HFF-Myc (cell line): ENCODE measurements around the gene SLC2A14.
"Not testable (repeated sequence)": the region's sequence is repeated elsewhere in the genome, so short reads cannot be mapped to it uniquely, and the experiment has no call there.

Source experiments
- DNase-seq: peaks from one replicate; pipeline ENCODE4 v3.0.0-alpha.2; 2011; ENCODE audit warnings: low read depth; ENCODE audit errors: extremely low read depth
- H3K4me3 ChIP-seq: replicated peaks from 2 replicates; pipeline ENCODE4 v1.5.1; 2011; ENCODE audit warnings: low read depth, mild to moderate bottlenecking, control low read depth, low read length
- CTCF ChIP-seq: IDR thresholded peaks from 2 replicates; pipeline ENCODE4 v1.5.1; 2012; ENCODE audit warnings: mild to moderate bottlenecking, low read depth, low read length, control low read depth; ENCODE audit errors: missing control alignments

The SLC2A14 gene

GRCh38 chr12:7837366-7837765, 35.3 kb downstream of the SLC2A14 start:
- DNase-seq, result no peak
- TF ChIP-seq CTCF, result no peak
- no peak overlapping the region for H3K4me3 ChIP-seq

- TF ChIP-seq CTCF, result no peak
- no peak for DNase-seq
- no peak overlapping the region for H3K4me3 ChIP-seq
Observed at GRCh38 chr12:7835766-7836165, 36.9 kb downstream of the SLC2A14 start.

- H3K4me3 ChIP-seq, result no peak overlapping the region
- DNase-seq, result no peak
- TF ChIP-seq CTCF, result no peak
Observed at GRCh38 chr12:7835116-7835515, 37.6 kb downstream of the SLC2A14 start.

GRCh38 chr12:7834701-7835100, 38.0 kb downstream of the SLC2A14 start:
- no peak overlapping the region for H3K4me3 ChIP-seq
- no peak for TF ChIP-seq CTCF
- no peak for DNase-seq

GRCh38 chr12:7833831-7834230, 38.9 kb downstream of the SLC2A14 start:
- TF ChIP-seq CTCF, result no peak
- DNase-seq, result no peak
- H3K4me3 ChIP-seq, result no peak overlapping the region

- not testable (repeated sequence) for H3K4me3 ChIP-seq, DNase-seq
Observed at GRCh38 chr12:7833201-7833600, 39.5 kb downstream of the SLC2A14 start.

- TF ChIP-seq CTCF, result peak; percentile 60
- peak; percentile 35 for DNase-seq
- no peak overlapping the region for H3K4me3 ChIP-seq
Observed at GRCh38 chr12:7832059-7832696, 40.5 kb downstream of the SLC2A14 start.

- H3K4me3 ChIP-seq, DNase-seq: not testable (repeated sequence)
Observed at GRCh38 chr12:7829737-7830136, 43.0 kb downstream of the SLC2A14 start.

- not testable (repeated sequence) for DNase-seq
Observed at GRCh38 chr12:7825754-7826153, 47.0 kb downstream of the SLC2A14 start.

More at GRCh38 chr12:7825754-7826153, 47.0 kb downstream of the SLC2A14 start:
- H3K4me3 ChIP-seq, result not testable (repeated sequence)
